ENCODE measurements around the gene SKOR1.

Gene SKOR1

GRCh38 chr15:67828278-67828968, 3.1 kb downstream of the SKOR1 start:
- Histone ChIP-seq H3K27ac (no peak overlapping the region), H3K9me3 (no peaks in the 10 kb centered on the region), H3K36me3 (no peaks in the 10 kb centered on the region), H3K4me1 (peaks cover 0 to 74% (median 57%) of the 10 kb centered on the region in 4 donors), H3K27me3 (peaks cover 10 to 100% of the 10 kb centered on the region in 2 donors), H3K4me3 (peak overlapping the region in 1 of 2 donors; percentile 22)
- no peak for TF ChIP-seq CTCF (IDR thresholded peaks at IDR 0.05)
- intact Hi-C loops (cut with DNase I; ENCODE audit: low total_unique reads) = no loop called here
- DNase-seq = peak in 1 of 2 donors; percentile 61

- Histone ChIP-seq H3K9me3 (no peaks in the 10 kb centered on the region), H3K4me3 (no peak overlapping the region), H3K27ac (no peak overlapping the region), H3K36me3 (no peaks in the 10 kb centered on the region), H3K4me1 (peaks cover 0 to 75% (median 61%) of the 10 kb centered on the region in 4 donors), H3K27me3 (peaks cover 10 to 100% of the 10 kb centered on the region in 2 donors)
- DNase-seq = peak in 1 of 2 donors; percentile 37
- TF ChIP-seq CTCF (IDR thresholded peaks at IDR 0.05) = no peak
- intact Hi-C loops (cut with DNase I; ENCODE audit: low total_unique reads) = no loop called here
Observed at GRCh38 chr15:67828969-67829646, 3.8 kb downstream of the SKOR1 start.

GRCh38 chr15:67829647-67830504, 4.6 kb downstream of the SKOR1 start:
- Histone ChIP-seq H3K36me3 (no peaks in the 10 kb centered on the region), H3K27ac (no peak overlapping the region), H3K4me1 (peaks cover 0 to 77% (median 66%) of the 10 kb centered on the region in 4 donors), H3K27me3 (peaks cover 10 to 100% of the 10 kb centered on the region in 2 donors), H3K9me3 (no peaks in the 10 kb centered on the region), H3K4me3 (no peak overlapping the region)
- DNase-seq = peak in 1 of 2 donors; percentile 57
- TF ChIP-seq CTCF (IDR thresholded peaks at IDR 0.05) = no peak
- intact Hi-C loops (cut with DNase I; ENCODE audit: low total_unique reads) = loop anchor here (10.0 kb wide), 1 partner anchor 285 kb away; the partner anchor contains the start of gene MAP2K5

DNA sequence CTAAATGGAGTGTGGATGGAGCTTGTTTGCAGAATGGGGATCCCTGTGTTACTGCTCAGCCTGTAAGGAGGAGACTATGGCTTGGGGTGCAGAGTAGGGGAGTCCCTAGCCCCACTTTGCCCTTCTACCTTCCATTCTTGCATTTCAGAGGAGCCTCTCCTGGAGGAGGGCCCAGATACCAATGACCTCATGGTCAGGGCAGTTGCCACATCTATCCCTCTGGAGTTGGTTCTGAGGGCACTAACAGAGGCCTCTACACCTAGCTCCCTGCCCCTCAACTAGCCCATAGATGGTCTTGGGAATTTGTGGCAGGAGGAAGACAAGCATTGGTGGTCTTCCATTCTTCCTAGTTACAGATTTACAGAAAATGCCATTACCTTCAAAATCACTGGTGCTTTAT, 6.1 kb downstream of the SKOR1 start:
- Histone ChIP-seq H3K27me3 (peaks cover 10 to 96% of the 10 kb centered on the region in 2 donors), H3K27ac (no peak overlapping the region), H3K4me1 (peaks cover 0 to 77% (median 69%) of the 10 kb centered on the region in 4 donors), H3K36me3 (no peaks in the 10 kb centered on the region), H3K9me3 (no peaks in the 10 kb centered on the region), H3K4me3 (no peak overlapping the region)
- no peak for TF ChIP-seq CTCF (IDR thresholded peaks at IDR 0.05)
- peak in 1 of 2 donors; percentile 19 for DNase-seq
- intact Hi-C loops (cut with DNase I; ENCODE audit: low total_unique reads) = loop anchor here (10.0 kb wide), 1 partner anchor 287 kb away; the partner anchor contains the start of gene MAP2K5

DNA sequence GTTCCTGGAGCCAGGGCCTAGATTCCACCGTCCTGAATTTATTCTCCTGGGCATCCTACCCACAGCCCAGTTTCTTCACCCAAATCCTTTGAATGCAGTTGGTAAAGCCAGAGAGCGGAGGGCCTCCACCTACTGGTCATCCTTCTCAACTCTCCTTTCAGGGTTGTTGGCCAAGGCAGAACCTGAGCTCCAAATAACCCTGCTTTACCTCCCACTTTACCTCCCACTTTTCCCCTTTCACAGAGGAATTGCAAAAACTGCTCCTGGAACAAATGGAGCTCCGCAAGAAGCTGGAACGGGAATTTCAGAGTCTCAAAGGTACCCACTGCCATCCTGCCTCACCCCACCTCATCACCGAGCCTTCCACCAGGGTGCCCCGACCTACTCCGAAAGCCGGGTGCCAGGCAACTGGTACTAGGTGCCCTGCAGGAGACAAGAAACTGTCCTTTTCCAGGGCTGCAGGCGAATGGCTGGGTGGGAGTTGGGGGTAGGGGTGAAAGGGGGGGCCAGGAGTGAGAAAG, 6.8 kb downstream of the SKOR1 start:
- H3K4me3 ChIP-seq = no peak overlapping the region
- H3K9me3 ChIP-seq = no peaks in the 10 kb centered on the region
- peaks cover 0 to 72% (median 63%) of the 10 kb centered on the region in 4 donors for H3K4me1 ChIP-seq
- H3K27me3 ChIP-seq = peaks cover 9 to 89% of the 10 kb centered on the region in 2 donors
- no peaks in the 10 kb centered on the region for H3K36me3 ChIP-seq
- no peak overlapping the region for H3K27ac ChIP-seq
- TF ChIP-seq CTCF (IDR thresholded peaks at IDR 0.05) = no peak
- intact Hi-C loops (cut with DNase I; ENCODE audit: low total_unique reads) = loop anchor here (10.0 kb wide), 1 partner anchor 287 kb away; the partner anchor contains the start of gene MAP2K5
- peak in 1 of 2 donors; percentile 34 for DNase-seq

Measured in tibial artery (tissue), 4 donors.